Measurements from ENCODE around the gene KLHL28.

DNA sequence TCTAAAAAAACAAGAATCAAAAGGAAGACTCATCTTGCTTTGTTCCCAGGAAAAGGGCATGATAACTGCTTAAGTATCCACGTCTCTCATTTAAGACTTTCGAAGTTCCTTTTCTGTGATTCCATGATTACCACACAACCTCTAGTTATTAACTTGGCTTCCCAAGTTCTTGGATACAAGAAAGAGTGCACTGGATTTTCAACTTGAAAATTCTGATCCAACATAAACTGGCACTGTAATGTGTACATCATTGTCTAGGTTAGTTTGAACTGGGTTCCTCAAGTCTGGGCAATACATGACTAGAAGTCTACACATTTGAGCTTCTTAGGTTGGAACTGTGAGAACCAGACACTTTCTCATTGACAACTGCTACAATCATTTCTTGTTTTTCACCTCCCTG is 1.6 kb downstream of the KLHL28 start:
- TF ChIP-seq, protein P1, sequence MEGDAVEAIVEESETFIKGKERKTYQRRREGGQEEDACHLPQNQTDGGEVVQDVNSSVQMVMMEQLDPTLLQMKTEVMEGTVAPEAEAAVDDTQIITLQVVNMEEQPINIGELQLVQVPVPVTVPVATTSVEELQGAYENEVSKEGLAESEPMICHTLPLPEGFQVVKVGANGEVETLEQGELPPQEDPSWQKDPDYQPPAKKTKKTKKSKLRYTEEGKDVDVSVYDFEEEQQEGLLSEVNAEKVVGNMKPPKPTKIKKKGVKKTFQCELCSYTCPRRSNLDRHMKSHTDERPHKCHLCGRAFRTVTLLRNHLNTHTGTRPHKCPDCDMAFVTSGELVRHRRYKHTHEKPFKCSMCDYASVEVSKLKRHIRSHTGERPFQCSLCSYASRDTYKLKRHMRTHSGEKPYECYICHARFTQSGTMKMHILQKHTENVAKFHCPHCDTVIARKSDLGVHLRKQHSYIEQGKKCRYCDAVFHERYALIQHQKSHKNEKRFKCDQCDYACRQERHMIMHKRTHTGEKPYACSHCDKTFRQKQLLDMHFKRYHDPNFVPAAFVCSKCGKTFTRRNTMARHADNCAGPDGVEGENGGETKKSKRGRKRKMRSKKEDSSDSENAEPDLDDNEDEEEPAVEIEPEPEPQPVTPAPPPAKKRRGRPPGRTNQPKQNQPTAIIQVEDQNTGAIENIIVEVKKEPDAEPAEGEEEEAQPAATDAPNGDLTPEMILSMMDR (IDR thresholded peaks at IDR 0.05 in 2 of 3, conservative IDR thresholded peaks at IDR 0.05 in 1 of 3; ENCODE audit: control insufficient read depth in 2 of 3, extremely low read depth in 1 of 3, insufficient read depth in 1 of 3, low read depth in 3 of 3, low read length in 3 of 3), result no peak
- TF ChIP-seq SIN3A (IDR thresholded peaks at IDR 0.05; ENCODE audit: low read depth, low read length) (no peak), EZH2 (IDR thresholded peaks at IDR 0.05; ENCODE audit: borderline replicate concordance, control insufficient read depth, low read depth, low read length) (no peak)

All from GM12878 (cell line).